OCI-LY3 (cell line): ENCODE measurements around the gene RAD51B.

Experiments used
- H2AFZ ChIP-seq: fragments of 200-600, 300-600 bp; shearing (Covaris generic); 2 replicates; pipeline ENCODE4 v1.6.0; 2014; ENCODE audit warnings: antibody characterized with exemption, low read depth, low read length
- H3K27ac ChIP-seq: fragments of 200-600, 300-600 bp; sonication (generic); 2 replicates; pipeline ENCODE4 v1.5.1; 2014; ENCODE audit warnings: mild to moderate bottlenecking, low read length, moderate library complexity, mixed read lengths
- H3K27me3 ChIP-seq: fragments of 200-600, 300-600 bp; sonication (generic); 2 replicates; pipeline ENCODE4 v1.6.1; 2014; ENCODE audit warnings: low read depth, low read length, mixed read lengths
- H3K36me3 ChIP-seq: fragments of 200-600, 300-600 bp; sonication (generic); replicated peaks from 2 replicates; pipeline ENCODE3; 2014; ENCODE audit warnings: low read depth, low read length, mixed read lengths
- H3K4me1 ChIP-seq: fragments of 300-600, 200-600 bp; sonication (generic); 2 replicates; pipeline ENCODE4 v1.6.1; 2014; ENCODE audit warnings: low read length, mixed read lengths
- H3K4me2 ChIP-seq: fragments of 200-600, 300-600 bp; sonication (generic); 2 replicates; pipeline ENCODE4 v1.6.1; 2014; ENCODE audit warnings: low read length, mixed read lengths
- H3K4me3 ChIP-seq: fragments of 300-600, 200-600 bp; sonication (generic); 2 replicates; pipeline ENCODE4 v1.5.1; 2014; ENCODE audit warnings: antibody characterized with exemption, mild to moderate bottlenecking, low read length, moderate library complexity
- H3K79me2 ChIP-seq: fragments of 300-600, 200-600 bp; shearing (Covaris generic); 2 replicates; pipeline ENCODE4 v1.6.1; 2014; ENCODE audit warnings: mild to moderate bottlenecking, low read length, mixed read lengths
- H3K9ac ChIP-seq: fragments of 300-600, 200-600 bp; shearing (Covaris generic); 2 replicates; pipeline ENCODE4 v1.6.0; 2014; ENCODE audit warnings: mild to moderate bottlenecking, low read length, moderate library complexity
- H3K9me3 ChIP-seq: fragments of 200-600, 300-600 bp; shearing (Covaris generic); 2 replicates; pipeline ENCODE4 v1.6.1; 2014; ENCODE audit warnings: low read length, mixed read lengths; ENCODE audit not compliant: insufficient read depth
- H4K20me1 ChIP-seq: fragments of 200-600, 300-600 bp; sonication (generic); 2 replicates; pipeline ENCODE4 v1.6.1; 2016; ENCODE audit warnings: low read length, mixed read lengths; ENCODE audit not compliant: insufficient read depth
- CTCF ChIP-seq: fragments of 200-600, 300-600 bp; sonication (generic); IDR thresholded peaks from 2 replicates; pipeline ENCODE4 v1.5.1; 2014; ENCODE audit warnings: antibody characterized with exemption, low read length, low read depth
- EZH2phosphoT487 ChIP-seq: fragments of 200-600 bp; shearing (Covaris generic); IDR thresholded peaks from 2 replicates; pipeline ENCODE4 v1.6.1; 2018; ENCODE audit warnings: antibody characterized with exemption, mixed run types, low read depth

The RAD51B gene

GRCh38 chr14:67782090-67782489 lies 37.5 kb upstream of the RAD51B start:
- H3K36me3 ChIP-seq, result peaks cover 77% of the 10 kb centered on the region
- H3K4me1 ChIP-seq, result no peaks in the 10 kb centered on the region
- no peaks in the 10 kb centered on the region for H3K27me3 ChIP-seq
- H3K9me3 ChIP-seq, result no peaks in the 10 kb centered on the region
- H3K9ac ChIP-seq, result no peak overlapping the region
- H4K20me1 ChIP-seq, result no peaks in the 10 kb centered on the region
- H3K27ac ChIP-seq, result no peak overlapping the region
- H3K4me2 ChIP-seq, result no peak overlapping the region
- no peak overlapping the region for H2AFZ ChIP-seq
- H3K79me2 ChIP-seq, result no peaks in the 10 kb centered on the region
- H3K4me3 ChIP-seq, result no peak overlapping the region
- TF ChIP-seq CTCF (no peak), EZH2phosphoT487 (no peak)

DNA sequence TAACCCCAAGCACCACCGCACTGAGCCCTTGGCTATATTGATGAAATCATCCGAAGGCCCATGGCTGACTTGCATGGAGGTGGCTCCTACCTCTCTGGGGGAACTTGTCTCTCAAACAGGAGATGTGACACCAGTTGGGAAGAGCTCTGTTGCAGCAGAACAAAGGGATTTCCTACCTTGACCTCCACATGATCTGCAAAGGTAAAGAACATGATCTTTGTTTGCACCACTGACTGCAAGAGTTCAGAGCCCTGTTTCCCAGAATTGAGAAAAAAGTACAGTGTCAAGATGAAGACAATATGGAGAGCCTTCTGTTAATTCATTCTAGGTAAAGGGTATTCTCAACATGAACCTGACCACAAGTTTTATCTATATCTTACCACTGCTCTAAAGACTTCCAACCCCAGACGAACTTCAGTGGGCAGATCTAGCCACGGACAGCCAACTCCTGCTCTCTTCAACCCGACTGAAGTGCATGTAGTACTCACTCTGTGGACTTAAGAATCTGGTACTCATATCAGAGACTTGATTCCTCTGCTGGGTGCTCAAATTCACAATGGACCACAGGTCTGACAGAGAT lies 35.2 kb upstream of the RAD51B start:
- Histone ChIP-seq H3K4me3 (no peak overlapping the region), H3K27ac (no peak overlapping the region), H3K4me1 (no peaks in the 10 kb centered on the region), H4K20me1 (no peaks in the 10 kb centered on the region), H3K36me3 (peaks cover 76% of the 10 kb centered on the region), H3K27me3 (no peaks in the 10 kb centered on the region), H2AFZ (no peak overlapping the region), H3K79me2 (no peaks in the 10 kb centered on the region), H3K9me3 (no peaks in the 10 kb centered on the region), H3K9ac (no peak overlapping the region), H3K4me2 (no peak overlapping the region)
- no peak for TF ChIP-seq EZH2phosphoT487
- TF ChIP-seq CTCF, result no peak

- H2AFZ ChIP-seq, result no peak overlapping the region
- no peaks in the 10 kb centered on the region for H4K20me1 ChIP-seq
- no peak overlapping the region for H3K4me3 ChIP-seq
- no peaks in the 10 kb centered on the region for H3K4me1 ChIP-seq
- H3K4me2 ChIP-seq, result no peak overlapping the region
- H3K9me3 ChIP-seq, result no peaks in the 10 kb centered on the region
- no peaks in the 10 kb centered on the region for H3K79me2 ChIP-seq
- H3K36me3 ChIP-seq, result peaks cover 84% of the 10 kb centered on the region
- no peak for TF ChIP-seq CTCF
- TF ChIP-seq EZH2phosphoT487, result no peak
- no peaks in the 10 kb centered on the region for H3K27me3 ChIP-seq
- no peak overlapping the region for H3K27ac ChIP-seq
- H3K9ac ChIP-seq, result no peak overlapping the region
Observed at GRCh38 chr14:67785270-67786109, 34.1 kb upstream of the RAD51B start.

GRCh38 chr14:67787673-67788072 lies 31.9 kb upstream of the RAD51B start:
- H2AFZ ChIP-seq, result no peak overlapping the region
- H3K9me3 ChIP-seq, result no peaks in the 10 kb centered on the region
- H3K27me3 ChIP-seq, result no peaks in the 10 kb centered on the region
- H3K4me2 ChIP-seq, result no peak overlapping the region
- no peak overlapping the region for H3K27ac ChIP-seq
- no peak overlapping the region for H3K4me3 ChIP-seq
- peaks cover 69% of the 10 kb centered on the region for H3K36me3 ChIP-seq
- H3K79me2 ChIP-seq, result no peaks in the 10 kb centered on the region
- H3K4me1 ChIP-seq, result no peaks in the 10 kb centered on the region
- no peaks in the 10 kb centered on the region for H4K20me1 ChIP-seq
- TF ChIP-seq CTCF (no peak), EZH2phosphoT487 (no peak)
- no peak overlapping the region for H3K9ac ChIP-seq
